ENCODE data around the gene YAP1. TPM values are rescaled to one million over a fixed set of nuclear protein-coding genes. Genes with fewer than 3 reads are reported as not detected.

Gene YAP1
- total RNA-seq (not detected), polyA plus RNA-seq (not detected), total RNA-seq (0 to 0.52 (median 0) reads per million in 6 experiments)

GRCh38 chr11:102109896-102110760 is at the start of gene YAP1:
YAP1 (plus strand) TSS chr11:102110447; CDS start chr11:102110849, 402 bp downstream.
- H3K4me3 Mint-ChIP-seq: peak within 1 kb of the TSS; percentile 91 to 99 (median 93)
- peaks cover 9 to 21% (median 17%) of the 10 kb centered on the region in 4 donors for H3K4me1 Mint-ChIP-seq
- ATAC-seq (peak; percentile 61 to 75), DNase-seq (peak; percentile 12 to 75 (median 54))
- peaks cover 0 to 2% (median 0%) of the 10 kb centered on the region in 9 donors for H3K9me3 Mint-ChIP-seq
- peaks cover 21 to 59% (median 42%) of the 10 kb centered on the region in 5 donors for H3K27me3 Mint-ChIP-seq
- peak within 1 kb of the TSS in 6 of 10 donors; percentile 2 to 77 (median 36) for H3K27ac Mint-ChIP-seq
- POLR2A ChIA-PET: no interaction called here
- peaks cover 0 to 3% (median 0%) of the 10 kb centered on the region in 3 donors for H3K36me3 Mint-ChIP-seq

- no peaks in the 10 kb centered on the region for H3K9me3 Mint-ChIP-seq
- no peaks in the 10 kb centered on the region for H3K4me1 Mint-ChIP-seq
- no peak for DNase-seq
- POLR2A ChIA-PET: no interaction called here
- H3K36me3 Mint-ChIP-seq: no peaks in the 10 kb centered on the region
- H3K4me3 Mint-ChIP-seq: no peak overlapping the region
- H3K27me3 Mint-ChIP-seq: peaks cover 12 to 24% (median 16%) of the 10 kb centered on the region in 5 donors
- H3K27ac Mint-ChIP-seq: no peak overlapping the region
- no peak for ATAC-seq
Measured at GRCh38 chr11:102061276-102061675, 49.0 kb upstream of the YAP1 start.

- no peaks in the 10 kb centered on the region for H3K4me1 Mint-ChIP-seq
- no peaks in the 10 kb centered on the region for H3K36me3 Mint-ChIP-seq
- no peak overlapping the region for H3K27ac Mint-ChIP-seq
- POLR2A ChIA-PET: no interaction called here
- H3K27me3 Mint-ChIP-seq: peaks cover 12 to 21% (median 16%) of the 10 kb centered on the region in 5 donors
- DNase-seq (no peak), ATAC-seq (no peak)
- no peaks in the 10 kb centered on the region for H3K9me3 Mint-ChIP-seq
- no peak overlapping the region for H3K4me3 Mint-ChIP-seq
Measured at GRCh38 chr11:102062106-102062505, 48.1 kb upstream of the YAP1 start.

GRCh38 chr11:102064316-102064715 is 45.9 kb upstream of the YAP1 start:
- Mint-ChIP-seq H3K36me3 (no peaks in the 10 kb centered on the region), H3K27me3 (peaks cover 12 to 16% (median 14%) of the 10 kb centered on the region in 5 donors), H3K4me3 (no peak overlapping the region), H3K9me3 (no peaks in the 10 kb centered on the region), H3K4me1 (no peaks in the 10 kb centered on the region), H3K27ac (no peak overlapping the region)
- DNase-seq: no peak
- no peak for ATAC-seq
- POLR2A ChIA-PET: no interaction called here

GRCh38 chr11:102070766-102071165 is 39.5 kb upstream of the YAP1 start:
- Mint-ChIP-seq H3K4me3 (no peak overlapping the region), H3K27ac (no peak overlapping the region), H3K36me3 (peaks cover 0 to 21% (median 5%) of the 10 kb centered on the region in 3 donors), H3K27me3 (peaks cover 0 to 3% (median 0%) of the 10 kb centered on the region in 5 donors), H3K4me1 (no peaks in the 10 kb centered on the region), H3K9me3 (peaks cover 4 to 36% (median 30%) of the 10 kb centered on the region in 9 donors)
- ATAC-seq (no peak), DNase-seq (no peak)
- POLR2A ChIA-PET: no interaction called here

GRCh38 chr11:102071497-102072472 is 38.5 kb upstream of the YAP1 start:
- Mint-ChIP-seq H3K9me3 (peaks cover 4 to 36% (median 30%) of the 10 kb centered on the region in 9 donors), H3K36me3 (peaks cover 0 to 21% (median 5%) of the 10 kb centered on the region in 3 donors), H3K4me1 (no peaks in the 10 kb centered on the region), H3K27ac (no peak overlapping the region), H3K27me3 (peaks cover 0 to 8% (median under 1%) of the 10 kb centered on the region in 5 donors), H3K4me3 (no peak overlapping the region)
- ATAC-seq (no peak), DNase-seq (no peak)
- POLR2A ChIA-PET: no interaction called here

- POLR2A ChIA-PET: no interaction called here
Measured at GRCh38 chr11:102073253-102073652, 37.0 kb upstream of the YAP1 start.

GRCh38 chr11:102079625-102080024 is 30.6 kb upstream of the YAP1 start:
- peaks cover 0 to 2% (median 0%) of the 10 kb centered on the region in 9 donors for H3K9me3 Mint-ChIP-seq
- POLR2A ChIA-PET: no interaction called here
- H3K36me3 Mint-ChIP-seq: no peaks in the 10 kb centered on the region
- peaks cover 5 to 14% (median 8%) of the 10 kb centered on the region in 5 donors for H3K27me3 Mint-ChIP-seq
- no peak overlapping the region for H3K27ac Mint-ChIP-seq
- no peak overlapping the region for H3K4me3 Mint-ChIP-seq
- H3K4me1 Mint-ChIP-seq: no peaks in the 10 kb centered on the region
- DNase-seq: no peak
- no peak for ATAC-seq

More at GRCh38 chr11:102073253-102073652, 37.0 kb upstream of the YAP1 start:
- Mint-ChIP-seq H3K27me3 (peaks cover 0 to 8% (median 2%) of the 10 kb centered on the region in 5 donors), H3K4me3 (peak overlapping the region in 1 of 10 donors; percentile 60), H3K27ac (no peak overlapping the region), H3K9me3 (peaks cover 4 to 36% (median 30%) of the 10 kb centered on the region in 9 donors), H3K36me3 (peaks cover 0 to 21% (median 5%) of the 10 kb centered on the region in 3 donors), H3K4me1 (no peaks in the 10 kb centered on the region)
- DNase-seq (no peak), ATAC-seq (no peak)

GRCh38 chr11:102081313-102081712 is 28.9 kb upstream of the YAP1 start:
- H3K36me3 Mint-ChIP-seq: no peaks in the 10 kb centered on the region
- no peak overlapping the region for H3K27ac Mint-ChIP-seq
- POLR2A ChIA-PET: no interaction called here
- no peaks in the 10 kb centered on the region for H3K4me1 Mint-ChIP-seq
- no peak for ATAC-seq
- no peak overlapping the region for H3K4me3 Mint-ChIP-seq
- no peak for DNase-seq
- H3K9me3 Mint-ChIP-seq: peaks cover 0 to 7% (median 0%) of the 10 kb centered on the region in 9 donors
- peaks cover 6 to 14% (median 8%) of the 10 kb centered on the region in 5 donors for H3K27me3 Mint-ChIP-seq

GRCh38 chr11:102085864-102086551 is 24.2 kb upstream of the YAP1 start:
- Mint-ChIP-seq H3K27me3 (peaks cover 0 to 11% (median 6%) of the 10 kb centered on the region in 5 donors), H3K9me3 (peaks cover 0 to 7% (median 0%) of the 10 kb centered on the region in 9 donors), H3K4me1 (peaks cover 0 to 2% (median 0%) of the 10 kb centered on the region in 4 donors), H3K4me3 (no peak overlapping the region), H3K36me3 (no peaks in the 10 kb centered on the region), H3K27ac (no peak overlapping the region)
- DNase-seq (no peak), ATAC-seq (no peak)
- POLR2A ChIA-PET: no interaction called here

- Mint-ChIP-seq H3K27me3 (peaks cover 0 to 13% (median 10%) of the 10 kb centered on the region in 5 donors), H3K27ac (no peak overlapping the region), H3K4me1 (no peaks in the 10 kb centered on the region), H3K9me3 (no peaks in the 10 kb centered on the region), H3K36me3 (no peaks in the 10 kb centered on the region), H3K4me3 (no peak overlapping the region)
- ATAC-seq: no peak
- DNase-seq: no peak
- POLR2A ChIA-PET: no interaction called here
Measured at GRCh38 chr11:102097186-102097585, 13.1 kb upstream of the YAP1 start.

- Mint-ChIP-seq H3K9me3 (no peaks in the 10 kb centered on the region), H3K4me1 (no peaks in the 10 kb centered on the region), H3K36me3 (no peaks in the 10 kb centered on the region), H3K27ac (no peak overlapping the region), H3K4me3 (no peak overlapping the region), H3K27me3 (peaks cover 4 to 19% (median 10%) of the 10 kb centered on the region in 5 donors)
- DNase-seq: no peak
- POLR2A ChIA-PET: no interaction called here
- ATAC-seq: no peak
Measured at GRCh38 chr11:102099755-102100154, 10.5 kb upstream of the YAP1 start.
